ENCODE measurements around the gene KRT84. TPM values are rescaled to one million over a fixed set of nuclear protein-coding genes. Genes with fewer than 3 reads are reported as not detected.

The KRT84 gene
- total and polyA plus RNA-seq, 10 of the 15 experiments (the other 5 are each of a cell fraction or from before 2014, with no cell fraction given), result not detected

DNA sequence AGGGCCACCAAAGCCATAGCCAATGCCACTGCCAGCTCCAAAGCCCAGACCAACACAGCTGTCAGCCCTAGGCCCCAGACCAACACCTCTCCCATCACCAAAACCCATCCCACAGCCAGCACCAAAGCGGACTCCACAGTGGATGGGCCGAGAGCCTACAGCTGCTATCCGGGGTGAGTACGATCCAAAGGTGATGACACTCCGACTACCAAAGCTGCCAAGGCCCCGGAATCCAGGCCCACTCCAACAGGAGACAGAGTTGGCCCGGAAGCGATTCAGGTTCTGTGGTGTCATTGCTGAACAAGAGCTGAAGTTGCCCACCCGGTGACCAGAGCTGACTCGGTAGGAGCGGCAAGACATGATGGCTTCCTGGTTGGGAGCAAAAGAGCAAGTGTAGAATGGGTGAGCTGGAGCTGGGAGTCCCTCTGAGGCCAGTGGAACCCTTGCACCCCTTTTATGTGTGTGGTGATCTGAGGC is at the start of gene KRT84 (continued):
- no peak for TF ChIP-seq MTA3 (IDR thresholded peaks at IDR 0.05; ENCODE audit: borderline replicate concordance, low read length)

DNA sequence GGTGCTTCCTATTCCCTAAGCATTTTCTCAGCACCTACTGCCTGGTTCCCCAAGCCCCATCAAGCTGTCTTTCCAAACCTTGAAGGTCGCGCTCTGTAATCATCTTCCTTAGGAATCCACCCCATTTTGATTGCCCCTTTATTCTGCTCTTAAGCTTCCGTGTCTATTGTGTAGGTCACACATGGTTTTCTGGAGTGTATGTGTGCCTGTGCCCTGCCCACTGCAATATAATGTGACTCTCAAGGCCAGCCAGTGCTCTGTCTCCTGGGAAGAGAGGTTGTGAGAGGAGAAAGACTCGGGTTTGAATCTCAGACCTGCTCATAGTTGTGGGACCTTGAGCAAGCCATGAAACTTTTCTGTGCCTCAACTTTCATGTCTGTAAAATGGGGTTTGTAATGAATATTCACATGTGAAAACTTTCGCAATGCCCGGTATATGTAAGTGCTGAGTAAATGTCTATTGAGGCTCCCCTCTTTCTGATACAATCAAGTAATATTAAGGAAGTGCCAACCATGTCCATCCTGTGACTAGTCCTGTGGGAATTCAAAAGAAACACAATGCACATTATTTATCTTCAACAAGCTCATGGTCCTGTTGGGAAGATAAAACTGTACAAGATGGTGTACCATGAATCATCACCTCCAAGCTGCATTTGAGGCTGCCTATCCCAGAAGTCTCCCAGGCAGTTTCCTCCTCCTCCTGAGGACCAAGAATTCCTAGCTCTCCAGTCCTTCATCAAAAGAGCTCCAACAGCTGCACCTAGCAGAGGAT is 49.5 kb upstream of the KRT84 start:
- no peak overlapping the region for H3K4me2 ChIP-seq (ENCODE audit: control insufficient read depth, insufficient read depth)
- RAD21 ChIA-PET (ENCODE audit: unreplicated experiment), result no interaction called here
- no peak overlapping the region for H3K27ac ChIP-seq (ENCODE audit: control insufficient read depth, insufficient read depth)
- peaks cover 0 to 1% of the 10 kb centered on the region in 2 experiments; a peak in 3 of 4 replicates for H3K27me3 ChIP-seq (replicated peaks in 1 of 2; ENCODE audit: control insufficient read depth in 2 of 2, insufficient read depth in 2 of 2, low read length in 1 of 2)
- CTCF ChIA-PET, result interaction anchor here (0.7 kb wide), 1 partner anchor 32 kb away, joined by 3 read pairs; no protein-coding TSS in a partner anchor
- 66% methylated on average over 6 of the region's 6 CpGs for WGBS (ENCODE audit: insufficient coverage, insufficient replicate concordance, low lambda C conversion rate, missing lambda C conversion rate)
- ATAC-seq, result no peak
- TF ChIP-seq ATF7 (IDR thresholded peaks at IDR 0.05; ENCODE audit: low read depth), result no peak
- no peak for TF ChIP-seq HDGF (IDR thresholded peaks at IDR 0.05)
- TF ChIP-seq NR2C1 (IDR thresholded peaks at IDR 0.05), result no peak
- TF ChIP-seq SPI1 (IDR thresholded peaks at IDR 0.05; ENCODE audit: borderline replicate concordance, insufficient read depth, low read depth, low read length), result no peak
- TF ChIP-seq, protein P1, sequence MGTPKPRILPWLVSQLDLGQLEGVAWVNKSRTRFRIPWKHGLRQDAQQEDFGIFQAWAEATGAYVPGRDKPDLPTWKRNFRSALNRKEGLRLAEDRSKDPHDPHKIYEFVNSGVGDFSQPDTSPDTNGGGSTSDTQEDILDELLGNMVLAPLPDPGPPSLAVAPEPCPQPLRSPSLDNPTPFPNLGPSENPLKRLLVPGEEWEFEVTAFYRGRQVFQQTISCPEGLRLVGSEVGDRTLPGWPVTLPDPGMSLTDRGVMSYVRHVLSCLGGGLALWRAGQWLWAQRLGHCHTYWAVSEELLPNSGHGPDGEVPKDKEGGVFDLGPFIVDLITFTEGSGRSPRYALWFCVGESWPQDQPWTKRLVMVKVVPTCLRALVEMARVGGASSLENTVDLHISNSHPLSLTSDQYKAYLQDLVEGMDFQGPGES (IDR thresholded peaks at IDR 0.05), result no peak
- no peaks in the 10 kb centered on the region for H3K36me3 ChIP-seq (ENCODE audit: control insufficient read depth in 2 of 2, insufficient read depth in 2 of 2, low read length in 1 of 2)
- no peak for FAIRE-seq
- intact Hi-C loops (cut with micrococcal nuclease; ENCODE audit: unreplicated experiment), result no loop called here
- no peaks in the 10 kb centered on the region for H3K9me3 ChIP-seq (replicated peaks; ENCODE audit: control insufficient read depth, insufficient read depth, low read length)
- no TSS peak for BruUV-seq (replicated peaks)
- in situ Hi-C loops (cut with MboI), result no loop called here
- no peak overlapping the region for H2AFZ ChIP-seq (ENCODE audit: control insufficient read depth, low read depth, low read length)
- H3K9ac ChIP-seq (ENCODE audit: control insufficient read depth, insufficient read depth, low read length), result no peak overlapping the region
- no peaks in the 10 kb centered on the region for H3K4me1 ChIP-seq (ENCODE audit: control insufficient read depth, insufficient read depth, low read length)
- no peaks in the 10 kb centered on the region for H3K79me2 ChIP-seq (ENCODE audit: control insufficient read depth, insufficient read depth, low read length)
- H3K4me3 ChIP-seq, result no peak overlapping the region
- H4K20me1 ChIP-seq (ENCODE audit: control insufficient read depth, insufficient read depth), result no peaks in the 10 kb centered on the region
- POLR2A ChIA-PET, result no interaction called here
- SMC1A ChIA-PET (ENCODE audit: uncharacterized antibody, unreplicated experiment), result interaction anchor here (0.6 kb wide), 1 partner anchor 797 kb away, joined by 3 read pairs; no protein-coding TSS in a partner anchor
- DNase-seq (ENCODE audit: low read depth, low spot score), result no peak

All from GM12878 (cell line).